SK-N-SH (cell line): ENCODE measurements around the gene SPATA6.

Experiments used
- CTCF ChIP-seq: fragments of 200-600 bp; sonication (generic); IDR thresholded peaks from 2 replicates; pipeline ENCODE4 v1.6.1; 2017; ENCODE audit warnings: antibody characterized with exemption, mild to moderate bottlenecking, moderate library complexity
- EZH2phosphoT487 ChIP-seq: fragments of 200-600 bp; sonication (generic); IDR thresholded peaks from 2 replicates; pipeline ENCODE4 v1.6.1; 2017; ENCODE audit warnings: low read depth, mixed run types, mild to moderate bottlenecking, antibody characterized with exemption, moderate library complexity, borderline replicate concordance
- MAX ChIP-seq: IDR thresholded peaks from 2 replicates; pipeline ENCODE4 v1.4.0; 2012; ENCODE audit warnings: low read depth
- POLR2AphosphoS5 ChIP-seq: IDR thresholded peaks from 2 replicates; pipeline ENCODE4 v1.6.1; 2012; ENCODE audit warnings: low read depth, low read length

- TF ChIP-seq EZH2phosphoT487, result no peak
- TF ChIP-seq POLR2AphosphoS5, result no peak
- TF ChIP-seq CTCF, result no peak
- TF ChIP-seq MAX, result no peak
Measured at GRCh38 chr1:48493970-48494769, 22.2 kb upstream of the SPATA6 start.
